HEK293T (cell line): ENCODE results near the gene CREG1.
A peak's percentile ranks its signal among the peaks of the same experiment; 100 is the strongest.

Experiments used
- CTCF ChIA-PET: fragments of 350-600 bp; formaldehyde crosslinking; extraction: SDS; loops from one replicate; lab custom pipeline; 2021; ENCODE audit warnings: antibody characterized with exemption, inconsistent platforms; lab: Yijun Ruan, JAX
- POLR2A ChIA-PET: fragments of 350-600 bp; formaldehyde crosslinking; extraction: SDS; loops from one replicate; lab custom pipeline; 2020; ENCODE audit warnings: antibody characterized with exemption, inconsistent platforms; lab: Yijun Ruan, JAX
- DNase-seq: peaks from one replicate; pipeline ENCODE4 v3.0.0; 2012; ENCODE audit warnings: mixed read lengths; ENCODE audit errors: extremely low spot score
- ARNT ChIP-seq: fragments of 450-650 bp; IDR thresholded peaks from 2 replicates; pipeline ENCODE4 v1.6.1; 2017; ENCODE audit warnings: mild to moderate bottlenecking
- BHLHE40 ChIP-seq: fragments of 450-650 bp; IDR thresholded peaks from 2 replicates; pipeline ENCODE4 v1.6.1; 2016; ENCODE audit warnings: mild to moderate bottlenecking, moderate library complexity, borderline replicate concordance
- CTBP1 ChIP-seq: fragments of 450-650 bp; IDR thresholded peaks from 2 replicates; pipeline ENCODE4 v1.6.1; 2016; ENCODE audit warnings: borderline replicate concordance
- ELF4 ChIP-seq: fragments of 450-650 bp; IDR thresholded peaks from 2 replicates; pipeline ENCODE4 v1.6.1; 2017; ENCODE audit warnings: antibody characterized with exemption
- FOXA1 ChIP-seq: fragments of 450-650 bp; IDR thresholded peaks from 2 replicates; pipeline ENCODE4 v1.6.1; 2016; ENCODE audit warnings: mild to moderate bottlenecking
- FOXK2 ChIP-seq: fragments of 450-650 bp; IDR thresholded peaks from 2 replicates; pipeline ENCODE4 v1.6.1; 2016; ENCODE audit warnings: mild to moderate bottlenecking
- FOXM1 ChIP-seq: fragments of 450-650 bp; IDR thresholded peaks from 2 replicates; pipeline ENCODE4 v1.6.1; 2017; ENCODE audit warnings: mild to moderate bottlenecking, borderline replicate concordance
- HDGF ChIP-seq: fragments of 450-650 bp; IDR thresholded peaks from 2 replicates; pipeline ENCODE4 v1.6.1; 2017; ENCODE audit warnings: antibody characterized with exemption, borderline replicate concordance
- L3MBTL2 ChIP-seq: fragments of 450-650 bp; conservative IDR thresholded peaks from 2 replicates; pipeline ENCODE4 v1.6.1; 2016; ENCODE audit warnings: mild to moderate bottlenecking
- LEF1 ChIP-seq: fragments of 450-650 bp; IDR thresholded peaks from 2 replicates; pipeline ENCODE4 v1.6.1; 2017; ENCODE audit warnings: mild to moderate bottlenecking, borderline replicate concordance
- NFRKB ChIP-seq: fragments of 450-650 bp; IDR thresholded peaks from 2 replicates; pipeline ENCODE4 v1.6.1; 2016; ENCODE audit warnings: mild to moderate bottlenecking, moderate library complexity
- SP1 ChIP-seq: fragments of 450-650 bp; IDR thresholded peaks from 2 replicates; pipeline ENCODE4 v1.6.1; 2017
- SUZ12 ChIP-seq: fragments of 450-650 bp; IDR thresholded peaks from 2 replicates; pipeline ENCODE4 v1.6.1; 2016; ENCODE audit warnings: mild to moderate bottlenecking
- TARDBP ChIP-seq: fragments of 450-650 bp; IDR thresholded peaks from 2 replicates; pipeline ENCODE4 v1.6.1; 2016
- ZNF384 ChIP-seq: fragments of 450-650 bp; IDR thresholded peaks from 2 replicates; pipeline ENCODE4 v1.6.1; 2016
- TF ChIP-seq, protein P1 (sequence below): fragments of 450-650 bp; IDR thresholded peaks from 2 replicates; pipeline ENCODE4 v1.6.1; 2016

CREG1 gene

DNA sequence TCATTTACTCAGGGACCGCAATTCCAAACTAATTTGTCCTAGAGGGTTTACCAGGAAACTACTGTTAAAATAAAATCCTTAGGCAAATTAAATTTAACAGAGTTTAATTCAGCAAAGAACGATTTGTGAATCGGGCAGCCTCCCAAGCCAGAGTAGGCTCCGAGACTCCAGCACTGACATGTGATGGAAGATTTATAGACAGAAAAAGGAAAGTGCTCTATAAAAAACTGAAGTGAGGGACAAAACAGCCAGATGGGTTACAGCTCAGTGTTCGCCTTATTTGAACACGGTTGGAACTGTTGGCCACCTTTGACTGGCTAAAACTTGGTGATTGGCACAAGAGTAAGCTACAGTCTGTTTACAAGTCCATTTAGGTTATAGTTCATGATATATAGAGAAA, 41.3 kb upstream of the CREG1 start:
- CTCF ChIA-PET, result interaction anchor here (0.5 to 1.4 kb wide), 2 partner anchors 93 to 151 kb away, joined by 3 to 4 read pairs; no protein-coding TSS in a partner anchor
- POLR2A ChIA-PET, result interaction anchor here (1.1 kb wide), 1 partner anchor 37 kb away, joined by 3 read pairs; no protein-coding TSS in a partner anchor
- DNase-seq, result no peak
- TF ChIP-seq, protein P1, sequence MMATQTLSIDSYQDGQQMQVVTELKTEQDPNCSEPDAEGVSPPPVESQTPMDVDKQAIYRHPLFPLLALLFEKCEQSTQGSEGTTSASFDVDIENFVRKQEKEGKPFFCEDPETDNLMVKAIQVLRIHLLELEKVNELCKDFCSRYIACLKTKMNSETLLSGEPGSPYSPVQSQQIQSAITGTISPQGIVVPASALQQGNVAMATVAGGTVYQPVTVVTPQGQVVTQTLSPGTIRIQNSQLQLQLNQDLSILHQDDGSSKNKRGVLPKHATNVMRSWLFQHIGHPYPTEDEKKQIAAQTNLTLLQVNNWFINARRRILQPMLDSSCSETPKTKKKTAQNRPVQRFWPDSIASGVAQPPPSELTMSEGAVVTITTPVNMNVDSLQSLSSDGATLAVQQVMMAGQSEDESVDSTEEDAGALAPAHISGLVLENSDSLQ, result peak; percentile 88
- TF ChIP-seq CTBP1, result no peak
- no peak for TF ChIP-seq SP1

DNA sequence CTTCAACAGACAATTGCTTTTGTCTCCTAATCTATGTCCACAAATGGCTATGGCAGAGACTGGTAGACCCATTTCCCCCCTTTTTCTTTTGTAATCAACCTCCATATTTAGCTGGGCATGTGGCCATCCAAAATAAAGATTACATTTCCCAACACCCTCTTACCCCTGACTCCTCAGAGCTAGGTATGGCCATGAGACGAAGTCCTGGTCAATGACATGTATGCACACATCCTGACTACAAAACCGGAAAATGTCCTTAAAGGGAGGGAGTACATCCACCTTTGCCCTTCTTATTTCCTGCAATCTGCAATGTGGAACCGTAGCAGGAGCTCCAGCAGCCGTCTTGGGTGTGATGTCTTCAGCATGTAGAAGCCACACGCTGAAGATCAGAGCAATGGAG, 40.3 kb upstream of the CREG1 start:
- TF ChIP-seq L3MBTL2 (no peak), ELF4 (no peak), ARNT (no peak), NFRKB (no peak), HDGF (no peak), SP1 (no peak), LEF1 (no peak), CTBP1 (no peak), ZNF384 (no peak), SUZ12 (no peak), FOXM1 (no peak), BHLHE40 (no peak), FOXA1 (no peak), FOXK2 (no peak), TARDBP (no peak)
- TF ChIP-seq, protein P1, result no peak
- DNase-seq, result no peak
- CTCF ChIA-PET, result interaction anchor here (1.4 kb wide), 1 partner anchor 94 kb away, joined by 4 read pairs; no protein-coding TSS in a partner anchor
- POLR2A ChIA-PET, result no interaction called here

- ChIA-PET CTCF (no interaction called here), POLR2A (interaction anchor here (0.5 kb wide), 1 partner anchor 29 kb away, joined by 4 read pairs; no protein-coding TSS in a partner anchor)
- no peak for DNase-seq
- TF ChIP-seq ZNF384, result no peak
- TF ChIP-seq L3MBTL2, result no peak
- no peak for TF ChIP-seq SUZ12
- TF ChIP-seq TARDBP, result no peak
- no peak for TF ChIP-seq FOXM1
- no peak for TF ChIP-seq NFRKB
- TF ChIP-seq FOXA1, result no peak
These were observed 38.9 kb upstream of the CREG1 start for GRCh38 chr1:167592475-167592874.

- CTCF ChIA-PET, result interaction anchor here (1.0 kb wide), 1 partner anchor 33 kb away, joined by 3 read pairs; no protein-coding TSS in a partner anchor
- DNase-seq, result no peak
- no peak for TF ChIP-seq FOXK2
- no peak for TF ChIP-seq FOXM1
- no peak for TF ChIP-seq ARNT
- TF ChIP-seq BHLHE40, result no peak
- TF ChIP-seq HDGF, result no peak
- no peak for TF ChIP-seq TARDBP
- no peak for TF ChIP-seq ZNF384
- TF ChIP-seq, protein P1, result no peak
- no peak for TF ChIP-seq NFRKB
- TF ChIP-seq ELF4, result no peak
- no peak for TF ChIP-seq L3MBTL2
- TF ChIP-seq CTBP1, result no peak
- TF ChIP-seq FOXA1, result no peak
- TF ChIP-seq LEF1, result no peak
- POLR2A ChIA-PET, result interaction anchor here (0.8 kb wide), 1 partner anchor 35 kb away, joined by 3 read pairs; the partner anchor contains the start of gene CREG1
These were observed 34.8 kb upstream of the CREG1 start for GRCh38 chr1:167588361-167588760.

DNA sequence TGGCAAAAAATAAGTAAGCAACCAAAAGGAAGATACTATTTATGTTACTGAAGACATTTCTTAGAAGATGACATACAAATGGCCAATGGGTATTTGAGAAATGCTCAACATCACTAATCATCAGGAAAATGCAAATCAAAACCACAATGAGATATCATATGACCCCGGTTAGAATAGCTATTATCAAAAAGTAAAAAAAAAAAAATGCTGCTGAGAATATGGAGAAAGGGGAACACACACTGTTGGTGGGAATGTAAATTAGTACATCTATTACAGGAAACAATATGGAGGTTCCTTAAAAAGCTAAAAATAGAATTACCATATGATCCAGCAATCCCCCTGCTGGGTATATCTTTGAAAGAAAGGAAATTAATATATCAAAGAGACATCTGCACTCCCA, 34.3 kb upstream of the CREG1 start:
- ChIA-PET POLR2A (interaction anchor here (1.3 kb wide), 1 partner anchor 13 kb away, joined by 3 read pairs; no protein-coding TSS in a partner anchor), CTCF (no interaction called here)
- no peak for DNase-seq
- TF ChIP-seq FOXA1, result no peak
- TF ChIP-seq LEF1, result no peak
- TF ChIP-seq TARDBP, result no peak
- no peak for TF ChIP-seq FOXK2
- no peak for TF ChIP-seq HDGF
- no peak for TF ChIP-seq ZNF384
- no peak for TF ChIP-seq CTBP1
- no peak for TF ChIP-seq L3MBTL2
- no peak for TF ChIP-seq SP1
- no peak for TF ChIP-seq ELF4
- TF ChIP-seq ARNT, result no peak
- TF ChIP-seq, protein P1, result no peak
- TF ChIP-seq NFRKB, result no peak
- TF ChIP-seq SUZ12, result no peak

DNA sequence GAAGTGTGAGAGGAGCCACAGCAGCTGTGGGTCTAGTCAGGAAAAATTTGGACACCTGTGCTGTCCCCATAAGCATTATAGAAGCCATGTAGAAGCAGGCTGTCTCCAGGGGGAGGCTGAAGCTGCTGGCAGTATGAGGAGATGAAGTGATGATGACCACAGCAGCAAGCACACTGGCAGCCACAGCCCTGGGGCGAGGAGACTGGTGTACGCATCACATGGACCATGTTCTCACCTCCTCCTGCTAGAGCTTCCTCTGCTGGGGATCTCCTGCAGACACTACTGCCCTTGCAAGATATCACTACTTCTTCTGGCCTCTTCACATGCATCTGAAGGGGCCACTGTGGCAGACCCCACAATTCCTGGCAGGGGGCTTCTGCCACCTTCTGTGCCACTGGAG, 33.8 kb upstream of the CREG1 start:
- no peak for TF ChIP-seq FOXM1
- TF ChIP-seq L3MBTL2, result no peak
- TF ChIP-seq SUZ12, result no peak
- TF ChIP-seq ELF4, result no peak
- ChIA-PET CTCF (interaction anchor here (1.1 kb wide), 1 partner anchor 100 kb away, joined by 3 read pairs; no protein-coding TSS in a partner anchor), POLR2A (interaction anchor here (1.3 kb wide), 1 partner anchor 13 kb away, joined by 3 read pairs; no protein-coding TSS in a partner anchor)
- no peak for DNase-seq
